Activated naive CD4-positive, alpha-beta T cell treated with anti-CD3 and anti-CD28 coated beads for 36 hours (primary cell): Measurements from ENCODE around the gene PDC. TPM values are rescaled to one million over a fixed set of nuclear protein-coding genes. Genes with fewer than 3 reads are reported as not detected.
A peak's percentile ranks its signal among the peaks of the same experiment; 100 is the strongest.
"Not testable (repeated sequence)": the region's sequence is repeated elsewhere in the genome, so short reads cannot be mapped to it uniquely, and the experiment has no call there.

Experiments used
- CTCF ChIA-PET: fragments of 350-600 bp; sonication (Branson Sonifier 250); formaldehyde crosslinking; loops from one replicate; lab custom pipeline; 2021; ENCODE audit warnings: antibody characterized with exemption; lab: Charles Lee
- DNase-seq: peaks from one replicate; pipeline ENCODE4 v3.0.0-alpha.2; 2020
- H3K27ac Mint-ChIP-seq: one replicate; pipeline ENCODE4 v1.8.0; 2021; ENCODE audit warnings: mild to moderate bottlenecking, mixed read lengths
- H3K27me3 Mint-ChIP-seq: one replicate; pipeline ENCODE4 v1.8.0; 2021; ENCODE audit warnings: low read depth, mixed read lengths
- H3K36me3 Mint-ChIP-seq: one replicate; pipeline ENCODE4 v1.8.0; 2021; ENCODE audit warnings: low read depth, mixed read lengths
- H3K4me1 Mint-ChIP-seq: one replicate; pipeline ENCODE4 v1.8.0; 2021; ENCODE audit warnings: low read depth, mixed read lengths
- H3K4me3 Mint-ChIP-seq: one replicate; pipeline ENCODE4 v1.8.0; 2021; ENCODE audit warnings: mild to moderate bottlenecking, moderate library complexity, mixed read lengths
- H3K9me3 Mint-ChIP-seq: one replicate; pipeline ENCODE4 v1.8.0; 2021; ENCODE audit warnings: mixed read lengths
- intact Hi-C: fragments of 100-400 bp; cut with micrococcal nuclease; formaldehyde crosslinking; loops from one replicate; pipeline ENCODE4 v1.15.1; 2023
- total RNA-seq, 2 experiments: library from RNA; stranded (reverse); gene quantifications; one replicate each; pipeline ENCODE4 v1.2.3, GENCODE V29; 2021

Gene PDC
- total RNA-seq, 2 experiments from 2014 or later: not detected

DNA sequence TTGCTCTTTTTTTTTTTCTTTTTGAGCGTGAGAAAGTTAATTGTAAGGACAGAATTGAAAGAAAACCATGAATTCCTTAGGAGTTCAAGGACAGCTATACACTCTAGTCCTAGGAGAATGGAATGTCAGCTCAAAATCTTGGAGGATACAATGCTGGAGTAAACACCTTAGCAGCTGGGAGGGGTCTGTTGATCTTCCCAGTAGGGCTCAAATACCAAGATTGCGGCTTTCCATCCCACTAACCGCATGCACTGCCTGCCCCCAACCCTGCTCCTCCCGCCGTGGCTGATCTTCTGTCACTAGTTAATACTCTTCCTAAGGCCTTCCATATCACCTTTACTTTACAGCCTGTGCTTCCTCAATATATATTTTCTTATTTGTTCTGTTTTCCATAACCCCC, 2.6 kb upstream of the PDC start:
- H3K4me1 Mint-ChIP-seq: no peaks in the 10 kb centered on the region
- CTCF ChIA-PET: no interaction called here
- no peaks in the 10 kb centered on the region for H3K27me3 Mint-ChIP-seq
- no peak overlapping the region for H3K4me3 Mint-ChIP-seq
- H3K27ac Mint-ChIP-seq: no peak overlapping the region
- intact Hi-C loops: no loop called here
- no peak for DNase-seq
- no peaks in the 10 kb centered on the region for H3K9me3 Mint-ChIP-seq
- no peaks in the 10 kb centered on the region for H3K36me3 Mint-ChIP-seq

DNA sequence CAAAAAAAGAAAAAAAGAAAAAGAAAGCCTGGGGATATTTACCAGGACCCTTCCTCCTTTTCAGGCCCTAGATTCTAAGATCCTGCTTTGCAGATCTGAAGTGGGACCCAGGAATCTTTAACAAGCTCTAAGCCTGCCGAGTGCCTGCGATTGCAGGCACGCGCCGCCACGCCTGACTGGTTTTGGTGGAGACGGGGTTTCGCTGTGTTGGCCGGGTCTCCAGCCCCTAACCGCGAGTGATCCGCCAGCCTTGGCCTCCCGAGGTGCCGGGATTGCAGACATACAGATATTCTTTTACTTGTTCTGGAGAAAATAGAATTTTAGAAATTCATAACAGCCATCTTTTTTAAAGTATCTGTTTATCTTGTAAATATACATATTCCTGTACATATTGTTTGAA, 1.8 kb downstream of the PDC start:
- H3K27me3 Mint-ChIP-seq, CTCF ChIA-PET: not testable (repeated sequence)

GRCh38 chr1:186456729-186457255, 4.1 kb downstream of the PDC start:
- Mint-ChIP-seq H3K36me3 (no peaks in the 10 kb centered on the region), H3K9me3 (no peaks in the 10 kb centered on the region), H3K4me1 (no peaks in the 10 kb centered on the region), H3K27me3 (no peaks in the 10 kb centered on the region), H3K27ac (no peak overlapping the region), H3K4me3 (no peak overlapping the region)
- CTCF ChIA-PET: no interaction called here
- no peak for DNase-seq
- intact Hi-C loops: no loop called here

More for the DNA sequence above, 1.8 kb downstream of the PDC start:
- H3K27ac Mint-ChIP-seq, H3K36me3 Mint-ChIP-seq, H3K4me3 Mint-ChIP-seq, intact Hi-C loops, H3K9me3 Mint-ChIP-seq, DNase-seq, H3K4me1 Mint-ChIP-seq: not testable (repeated sequence)

- H3K27me3 Mint-ChIP-seq: no peaks in the 10 kb centered on the region
- no peak for DNase-seq
- no peak overlapping the region for H3K27ac Mint-ChIP-seq
- H3K36me3 Mint-ChIP-seq: no peaks in the 10 kb centered on the region
- CTCF ChIA-PET: no interaction called here
- intact Hi-C loops: no loop called here
- H3K9me3 Mint-ChIP-seq: no peaks in the 10 kb centered on the region
- no peak overlapping the region for H3K4me3 Mint-ChIP-seq
- no peaks in the 10 kb centered on the region for H3K4me1 Mint-ChIP-seq
Observed at GRCh38 chr1:186454981-186455380, 5.9 kb downstream of the PDC start.

DNA sequence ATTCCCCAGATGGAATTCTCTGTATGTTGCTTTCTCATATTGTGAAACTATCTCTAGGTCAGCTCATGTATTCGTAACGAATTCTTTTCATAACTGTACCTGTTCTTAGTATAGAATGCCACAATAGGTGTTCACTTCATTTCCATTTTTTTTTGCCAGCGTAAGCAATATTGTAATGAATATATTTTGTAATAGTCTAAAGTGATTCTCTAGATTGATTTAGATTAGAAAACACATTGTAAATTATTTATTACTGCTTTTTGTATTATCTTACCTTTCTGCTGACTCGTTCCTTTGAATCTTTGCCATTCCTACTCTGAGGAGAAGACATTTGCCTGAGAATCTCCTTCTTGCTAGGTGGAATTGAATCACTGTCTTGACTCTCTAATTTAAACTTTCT, 14.8 kb downstream of the PDC start:
- Mint-ChIP-seq H3K4me3 (no peak overlapping the region), H3K4me1 (peaks cover 7% of the 10 kb centered on the region)
- CTCF ChIA-PET: interaction anchor here (0.7 kb wide), 1 partner anchor 9 kb away, joined by 4 read pairs; no protein-coding TSS in a partner anchor

DNA sequence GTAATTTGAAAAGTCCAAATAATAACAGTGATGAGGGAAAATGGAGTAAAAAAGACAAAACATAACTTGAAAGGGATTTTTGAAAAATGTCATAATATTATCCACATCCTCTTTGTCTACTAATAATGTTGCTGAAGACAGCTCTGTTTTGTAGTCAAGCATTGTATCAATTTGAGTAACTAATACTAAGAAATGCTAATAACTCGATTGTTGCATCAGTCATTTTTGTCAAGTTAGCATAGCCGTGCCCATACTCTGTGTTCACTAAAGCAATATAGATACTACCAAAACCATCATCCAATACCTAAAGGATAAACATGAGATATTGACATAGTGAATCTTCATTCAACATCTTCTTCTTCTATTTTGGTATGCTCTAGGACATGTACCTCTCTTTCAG, 17.3 kb downstream of the PDC start:
- Mint-ChIP-seq H3K9me3 (no peaks in the 10 kb centered on the region), H3K27me3 (no peaks in the 10 kb centered on the region), H3K4me3 (no peak overlapping the region), H3K4me1 (peaks cover 11% of the 10 kb centered on the region), H3K36me3 (no peaks in the 10 kb centered on the region), H3K27ac (no peak overlapping the region)
- CTCF ChIA-PET: no interaction called here
- DNase-seq: no peak
- intact Hi-C loops: no loop called here

More for the DNA sequence above, 14.8 kb downstream of the PDC start:
- Mint-ChIP-seq H3K36me3 (no peaks in the 10 kb centered on the region), H3K27ac (no peak overlapping the region), H3K27me3 (no peaks in the 10 kb centered on the region), H3K9me3 (no peaks in the 10 kb centered on the region)
- DNase-seq: no peak
- intact Hi-C loops: no loop called here

DNA sequence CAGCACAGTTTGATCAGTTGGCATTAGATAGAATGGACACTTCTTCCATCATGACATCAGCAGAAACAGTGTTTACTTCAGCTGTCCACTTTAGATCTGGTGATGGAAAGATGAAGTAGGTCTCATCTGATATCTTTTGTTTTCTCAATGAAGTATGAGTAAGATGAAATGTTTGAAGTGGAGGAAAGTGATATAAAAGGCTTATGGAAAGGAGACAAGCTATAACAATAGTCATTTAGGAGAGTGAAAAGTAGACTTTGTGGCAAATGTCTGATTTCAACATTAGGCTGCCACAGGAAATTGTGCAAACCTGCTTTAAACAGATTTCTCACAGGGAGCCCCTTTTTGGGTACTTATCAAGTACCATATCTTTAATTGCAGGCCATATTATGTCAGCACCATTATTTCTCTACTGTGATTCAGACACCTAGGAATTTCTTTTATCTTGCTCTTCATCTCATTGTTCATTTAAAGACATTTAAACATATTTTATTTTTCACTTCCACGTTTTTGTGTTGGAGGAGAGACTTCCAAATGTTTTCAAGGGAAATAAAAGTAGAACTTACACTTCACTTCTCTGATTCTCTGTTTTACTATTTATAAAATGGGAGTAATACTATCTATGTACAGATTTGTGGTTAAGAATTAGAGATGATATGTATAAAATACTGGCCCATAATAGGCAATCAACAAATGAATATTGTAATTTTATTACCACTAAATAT, 18.1 kb downstream of the PDC start:
- no peak overlapping the region for H3K4me3 Mint-ChIP-seq

DNA sequence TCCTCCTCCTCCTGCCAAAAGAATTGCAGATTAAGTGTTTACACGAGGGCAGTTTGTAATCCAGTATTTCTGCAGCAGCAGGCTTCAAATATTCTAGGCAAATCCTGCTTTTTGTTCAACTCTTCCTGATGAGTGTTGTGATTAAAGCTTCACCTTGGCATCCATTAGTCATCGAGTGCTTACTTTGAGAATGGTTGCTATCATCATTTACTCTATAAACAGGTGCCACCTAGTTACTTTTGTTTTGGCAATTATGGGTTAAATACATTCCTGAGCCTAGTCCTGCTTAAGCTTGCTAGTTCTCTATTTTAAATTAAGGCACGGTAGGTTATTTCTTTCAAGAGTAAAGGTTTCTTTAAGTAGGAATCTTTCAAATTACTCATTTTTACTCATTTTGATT, 20.3 kb downstream of the PDC start:
- Mint-ChIP-seq H3K9me3 (no peaks in the 10 kb centered on the region), H3K4me3 (no peak overlapping the region), H3K36me3 (peaks cover 4% of the 10 kb centered on the region), H3K4me1 (peaks cover 11% of the 10 kb centered on the region), H3K27ac (no peak overlapping the region), H3K27me3 (no peaks in the 10 kb centered on the region)
- CTCF ChIA-PET: no interaction called here
- no peak for DNase-seq
- intact Hi-C loops: no loop called here

More for the DNA sequence above, 18.1 kb downstream of the PDC start:
- CTCF ChIA-PET: interaction anchor here (0.6 kb wide), 1 partner anchor 79 kb away, joined by 3 read pairs; no protein-coding TSS in a partner anchor
- no peaks in the 10 kb centered on the region for H3K27me3 Mint-ChIP-seq
- peaks cover 11% of the 10 kb centered on the region for H3K4me1 Mint-ChIP-seq
- no peaks in the 10 kb centered on the region for H3K36me3 Mint-ChIP-seq
- intact Hi-C loops: no loop called here
- peak overlapping the region; percentile 48 for H3K27ac Mint-ChIP-seq
- no peaks in the 10 kb centered on the region for H3K9me3 Mint-ChIP-seq
- no peak for DNase-seq

- DNase-seq: no peak
- H3K36me3 Mint-ChIP-seq: peaks cover 4% of the 10 kb centered on the region
- H3K27ac Mint-ChIP-seq: no peak overlapping the region
- no peaks in the 10 kb centered on the region for H3K9me3 Mint-ChIP-seq
- H3K4me1 Mint-ChIP-seq: peaks cover 11% of the 10 kb centered on the region
- H3K4me3 Mint-ChIP-seq: no peak overlapping the region
- no peaks in the 10 kb centered on the region for H3K27me3 Mint-ChIP-seq
- CTCF ChIA-PET: interaction anchor here (0.5 to 0.7 kb wide), 2 partner anchors 83 to 274 kb away, joined by 3 to 6 read pairs; no protein-coding TSS in a partner anchor
- intact Hi-C loops: no loop called here
Observed at GRCh38 chr1:186438567-186438966, 22.3 kb downstream of the PDC start.

DNA sequence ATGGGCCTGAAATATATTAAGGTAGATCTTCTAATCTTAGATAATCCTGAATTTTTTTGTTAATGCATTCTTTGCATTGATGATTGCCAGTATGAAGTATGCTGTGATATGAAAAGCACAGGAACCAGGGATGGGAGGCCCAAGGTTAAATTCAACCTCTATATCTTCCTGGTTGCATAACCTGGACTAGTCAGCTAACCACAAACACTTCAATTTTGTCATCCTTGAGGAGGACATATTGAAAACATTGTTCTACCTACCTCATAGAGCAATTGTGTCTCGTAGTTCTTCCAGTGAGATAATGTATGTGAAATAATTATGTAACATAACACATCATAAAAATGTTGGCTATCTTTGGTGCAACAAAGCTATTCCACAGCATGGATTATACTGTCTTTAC, 25.6 kb downstream of the PDC start:
- intact Hi-C loops: no loop called here
- no peak for DNase-seq
- Mint-ChIP-seq H3K27me3 (no peaks in the 10 kb centered on the region), H3K36me3 (peaks cover 5% of the 10 kb centered on the region), H3K4me1 (peaks cover 1% of the 10 kb centered on the region), H3K27ac (no peak overlapping the region), H3K9me3 (no peaks in the 10 kb centered on the region), H3K4me3 (no peak overlapping the region)
- CTCF ChIA-PET: no interaction called here

DNA sequence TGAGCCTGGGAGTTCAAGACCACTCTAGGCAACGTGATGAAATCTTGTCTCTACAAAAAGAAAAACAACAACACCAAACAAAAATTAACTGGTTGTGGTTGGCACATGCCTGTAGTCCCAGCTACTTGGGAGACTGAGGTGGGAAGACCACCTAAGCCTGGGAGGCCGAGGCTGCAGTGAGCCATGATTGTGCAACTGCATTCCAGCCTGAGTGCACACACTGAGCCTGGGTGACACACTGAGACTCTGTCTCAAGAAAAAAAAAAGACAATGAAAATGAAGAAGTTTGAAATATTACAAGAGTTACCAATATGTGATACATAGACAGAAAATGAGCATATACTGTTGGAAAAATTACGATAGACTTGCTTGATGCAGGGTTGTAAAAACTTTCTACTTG, 31.9 kb downstream of the PDC start:
- H3K36me3 Mint-ChIP-seq: peaks cover 5% of the 10 kb centered on the region
- H3K9me3 Mint-ChIP-seq: no peaks in the 10 kb centered on the region
- CTCF ChIA-PET: interaction anchor here (0.5 kb wide), 1 partner anchor 1371 kb away, joined by 3 read pairs; no protein-coding TSS in a partner anchor
- H3K4me3 Mint-ChIP-seq: no peak overlapping the region
- no peak for DNase-seq
- H3K27ac Mint-ChIP-seq: no peak overlapping the region
- intact Hi-C loops: no loop called here
- no peaks in the 10 kb centered on the region for H3K4me1 Mint-ChIP-seq
- H3K27me3 Mint-ChIP-seq: no peaks in the 10 kb centered on the region

- Mint-ChIP-seq H3K27me3 (no peaks in the 10 kb centered on the region), H3K9me3 (no peaks in the 10 kb centered on the region), H3K4me3 (no peak overlapping the region), H3K4me1 (no peaks in the 10 kb centered on the region), H3K27ac (no peak overlapping the region), H3K36me3 (peaks cover 6% of the 10 kb centered on the region)
- DNase-seq: no peak
- intact Hi-C loops: no loop called here
- CTCF ChIA-PET: no interaction called here
Observed at GRCh38 chr1:186426118-186426517, 34.8 kb downstream of the PDC start.

- Mint-ChIP-seq H3K9me3 (no peaks in the 10 kb centered on the region), H3K27me3 (no peaks in the 10 kb centered on the region), H3K36me3 (peaks cover 5% of the 10 kb centered on the region), H3K4me1 (no peaks in the 10 kb centered on the region), H3K27ac (no peak overlapping the region), H3K4me3 (no peak overlapping the region)
- intact Hi-C loops: no loop called here
- DNase-seq: no peak
- CTCF ChIA-PET: no interaction called here
Observed at GRCh38 chr1:186424539-186424938, 36.4 kb downstream of the PDC start.
